ENCODE measurements around the gene DNAAF8. TPM values are rescaled to one million over a fixed set of nuclear protein-coding genes. Genes with fewer than 3 reads are reported as not detected.

Gene DNAAF8
- polyA plus RNA-seq, 2 of the 4 experiments (the other 2 are of a cell fraction): 1.6 TPM

DNA sequence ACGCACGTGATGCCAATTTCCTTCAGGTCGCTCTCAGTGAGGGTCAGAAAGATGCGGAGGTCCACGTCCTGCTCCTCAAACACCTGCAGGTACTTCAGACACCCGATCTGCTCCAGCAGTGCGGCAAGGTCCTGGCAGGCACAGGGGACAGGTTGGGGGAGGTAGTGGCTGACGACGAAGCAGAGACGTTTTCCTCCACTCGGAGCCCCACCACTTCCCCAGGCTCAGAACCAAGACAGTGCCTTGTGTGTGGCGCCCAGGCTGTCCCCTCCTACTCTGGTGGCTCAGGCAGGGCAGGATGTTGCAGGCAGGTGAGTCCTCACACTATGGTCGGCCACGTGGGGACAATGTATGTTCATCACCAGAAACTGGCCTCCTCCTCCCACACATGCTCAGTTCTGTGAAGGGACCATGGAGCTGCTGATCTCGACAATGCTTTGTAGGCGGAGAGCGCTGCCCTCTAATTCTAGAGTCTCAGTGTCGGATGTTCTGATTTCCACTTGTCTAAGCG, 35.2 kb upstream of the DNAAF8 start:
- Histone ChIP-seq H3K9me3 (no peaks in the 10 kb centered on the region), H3K4me3 (no peak overlapping the region), H3K4me2 (no peak overlapping the region), H3K4me1 (0 out of 3 replicates have a peak, but pooled peaks cover 5% of the 10 kb centered on the region), H3K27ac (no peak overlapping the region)
- ATAC-seq (no peak), FAIRE-seq (no peak), DNase-seq (ENCODE audit: low read depth in 1 of 2, low spot score in 1 of 2) (no peak)
- TF ChIP-seq POLR2AphosphoS2 (conservative IDR thresholded peaks at IDR 0.05; ENCODE audit: low read length): no peak
- no peak for TF ChIP-seq HDAC2 (IDR thresholded peaks at IDR 0.05)
- TF ChIP-seq, protein P1, sequence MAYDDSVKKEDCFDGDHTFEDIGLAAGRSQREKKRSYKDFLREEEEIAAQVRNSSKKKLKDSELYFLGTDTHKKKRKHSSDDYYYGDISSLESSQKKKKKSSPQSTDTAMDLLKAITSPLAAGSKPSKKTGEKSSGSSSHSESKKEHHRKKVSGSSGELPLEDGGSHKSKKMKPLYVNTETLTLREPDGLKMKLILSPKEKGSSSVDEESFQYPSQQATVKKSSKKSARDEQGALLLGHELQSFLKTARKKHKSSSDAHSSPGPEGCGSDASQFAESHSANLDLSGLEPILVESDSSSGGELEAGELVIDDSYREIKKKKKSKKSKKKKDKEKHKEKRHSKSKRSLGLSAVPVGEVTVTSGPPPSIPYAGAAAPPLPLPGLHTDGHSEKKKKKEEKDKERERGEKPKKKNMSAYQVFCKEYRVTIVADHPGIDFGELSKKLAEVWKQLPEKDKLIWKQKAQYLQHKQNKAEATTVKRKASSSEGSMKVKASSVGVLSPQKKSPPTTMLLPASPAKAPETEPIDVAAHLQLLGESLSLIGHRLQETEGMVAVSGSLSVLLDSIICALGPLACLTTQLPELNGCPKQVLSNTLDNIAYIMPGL (CRISPR knock-in tag; IDR thresholded peaks at IDR 0.05; ENCODE audit: borderline replicate concordance): no peak
- TF ChIP-seq PHF8 (IDR thresholded peaks at IDR 0.05; ENCODE audit: borderline replicate concordance, low read depth): no peak
- no peak for TF ChIP-seq EHF (CRISPR knock-in tag; IDR thresholded peaks at IDR 0.05)
- TF ChIP-seq HOXB5 (CRISPR knock-in tag; IDR thresholded peaks at IDR 0.05): no peak
- TF ChIP-seq, protein P2, sequence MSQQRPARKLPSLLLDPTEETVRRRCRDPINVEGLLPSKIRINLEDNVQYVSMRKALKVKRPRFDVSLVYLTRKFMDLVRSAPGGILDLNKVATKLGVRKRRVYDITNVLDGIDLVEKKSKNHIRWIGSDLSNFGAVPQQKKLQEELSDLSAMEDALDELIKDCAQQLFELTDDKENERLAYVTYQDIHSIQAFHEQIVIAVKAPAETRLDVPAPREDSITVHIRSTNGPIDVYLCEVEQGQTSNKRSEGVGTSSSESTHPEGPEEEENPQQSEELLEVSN (IDR thresholded peaks at IDR 0.05; ENCODE audit: borderline replicate concordance, low read depth): no peak
- TF ChIP-seq, protein P3, sequence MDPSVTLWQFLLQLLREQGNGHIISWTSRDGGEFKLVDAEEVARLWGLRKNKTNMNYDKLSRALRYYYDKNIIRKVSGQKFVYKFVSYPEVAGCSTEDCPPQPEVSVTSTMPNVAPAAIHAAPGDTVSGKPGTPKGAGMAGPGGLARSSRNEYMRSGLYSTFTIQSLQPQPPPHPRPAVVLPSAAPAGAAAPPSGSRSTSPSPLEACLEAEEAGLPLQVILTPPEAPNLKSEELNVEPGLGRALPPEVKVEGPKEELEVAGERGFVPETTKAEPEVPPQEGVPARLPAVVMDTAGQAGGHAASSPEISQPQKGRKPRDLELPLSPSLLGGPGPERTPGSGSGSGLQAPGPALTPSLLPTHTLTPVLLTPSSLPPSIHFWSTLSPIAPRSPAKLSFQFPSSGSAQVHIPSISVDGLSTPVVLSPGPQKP (IDR thresholded peaks at IDR 0.05; ENCODE audit: low read depth, low read length): no peak
- TF ChIP-seq, protein P4, sequence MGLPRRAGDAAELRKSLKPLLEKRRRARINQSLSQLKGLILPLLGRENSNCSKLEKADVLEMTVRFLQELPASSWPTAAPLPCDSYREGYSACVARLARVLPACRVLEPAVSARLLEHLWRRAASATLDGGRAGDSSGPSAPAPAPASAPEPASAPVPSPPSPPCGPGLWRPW (IDR thresholded peaks at IDR 0.05): no peak
- POLR2A ChIA-PET: interaction anchor here (0.6 to 0.7 kb wide), 2 partner anchors 175 to 255 kb away, joined by 3 to 9 read pairs; no protein-coding TSS in a partner anchor
- CTCF ChIA-PET: interaction anchor here (1.0 to 1.4 kb wide), 2 partner anchors 49 to 258 kb away, joined by 3 read pairs; no protein-coding TSS in a partner anchor
- WGBS (ENCODE audit: missing lambda C conversion rate): 95% methylated on average over 19 of the region's 19 CpGs

DNA sequence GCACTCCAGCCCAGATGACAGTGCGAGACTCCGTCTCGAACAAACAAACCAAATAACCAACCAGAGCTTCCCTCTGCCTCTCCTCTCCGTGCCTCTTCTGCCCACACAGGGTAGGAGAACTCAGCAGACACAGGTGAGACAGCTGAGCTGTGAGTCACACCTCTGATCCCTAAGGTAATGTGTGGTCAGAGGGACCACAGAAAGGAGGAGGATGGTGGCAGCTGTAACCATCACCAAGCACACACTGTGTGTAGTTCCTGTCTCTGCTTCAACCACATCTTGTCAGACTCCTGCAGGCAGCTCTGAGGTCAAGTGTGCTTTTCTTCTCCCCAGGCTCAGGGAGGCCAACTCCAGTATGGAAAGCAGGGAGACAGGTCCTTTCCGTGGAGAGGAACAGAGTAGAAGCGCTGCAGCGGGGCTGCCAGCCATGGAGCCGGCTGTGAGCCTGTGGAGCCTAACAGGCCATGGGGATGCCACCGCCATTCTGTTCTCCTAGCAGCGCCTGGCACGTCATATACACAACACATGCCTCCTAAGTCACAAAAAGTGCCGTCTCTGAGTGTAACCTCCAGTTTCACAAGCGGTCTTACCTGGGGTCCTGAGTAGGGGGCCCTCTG, 33.8 kb upstream of the DNAAF8 start:
- Histone ChIP-seq H3K4me3 (no peak overlapping the region), H3K4me1 (no peaks in the 10 kb centered on the region), H3K4me2 (no peak overlapping the region), H3K27ac (no peak overlapping the region), H3K9me3 (no peaks in the 10 kb centered on the region)
- 96% methylated on average over 13 of the region's 13 CpGs for WGBS (ENCODE audit: missing lambda C conversion rate)
- ATAC-seq (no peak), DNase-seq (ENCODE audit: low read depth in 1 of 2, low spot score in 1 of 2) (no peak), FAIRE-seq (no peak)
- ChIA-PET CTCF (interaction anchor here (1.2 to 1.6 kb wide), 3 partner anchors 36 to 256 kb away, joined by 3 to 6 read pairs (median 3); no protein-coding TSS in a partner anchor), POLR2A (no interaction called here)
- TF ChIP-seq EP300 (IDR thresholded peaks at IDR 0.05) (no peak), ZNF302 (CRISPR knock-in tag; IDR thresholded peaks at IDR 0.05) (no peak), FOXS1 (CRISPR knock-in tag; IDR thresholded peaks at IDR 0.05) (no peak), ZFP36 (IDR thresholded peaks at IDR 0.05; ENCODE audit: borderline replicate concordance, partially characterized antibody) (no peak), NPAS2 (CRISPR knock-in tag; IDR thresholded peaks at IDR 0.05; ENCODE audit: borderline replicate concordance) (no peak)

DNA sequence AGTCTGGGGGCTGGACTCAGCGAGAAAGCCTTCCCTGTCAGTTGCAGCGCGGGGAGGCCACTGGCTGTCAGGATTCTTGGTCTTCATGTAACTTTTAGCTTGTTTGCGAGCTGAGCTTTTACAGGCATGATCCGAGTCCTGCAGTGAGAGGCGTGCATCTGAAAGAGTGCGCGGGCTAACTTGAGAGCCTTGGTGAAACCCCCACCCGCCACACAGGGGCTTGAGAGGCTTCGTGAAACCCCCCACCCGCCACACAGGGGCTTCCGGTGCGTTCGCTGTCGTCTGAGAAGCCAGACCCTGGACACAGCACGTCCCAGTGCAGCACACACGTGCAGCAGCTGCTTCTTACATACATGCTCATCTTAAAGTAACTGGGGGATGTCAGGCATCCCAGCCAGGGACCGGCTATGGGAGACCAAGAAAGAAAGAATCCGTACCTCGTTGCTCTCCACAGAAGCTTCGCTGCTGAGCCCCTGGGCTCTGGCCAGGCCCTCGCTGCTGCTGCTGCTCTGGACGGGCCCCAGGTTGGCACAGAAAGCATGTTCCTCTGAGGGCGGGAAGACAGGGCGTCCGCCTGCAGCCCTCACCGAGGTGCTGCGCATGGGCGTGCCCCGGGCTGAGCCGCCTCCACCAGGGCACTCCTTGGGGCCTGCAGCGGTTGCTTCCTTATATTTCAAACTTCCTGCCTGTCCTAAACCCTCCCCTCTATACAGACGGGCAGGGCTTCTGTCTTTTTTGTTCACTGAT, 33.2 kb upstream of the DNAAF8 start:
- TF ChIP-seq RFX5 (IDR thresholded peaks at IDR 0.05) (no peak), MAFK (IDR thresholded peaks at IDR 0.05; ENCODE audit: partially characterized antibody) (no peak), ZNF302 (CRISPR knock-in tag; IDR thresholded peaks at IDR 0.05) (no peak), EHF (CRISPR knock-in tag; IDR thresholded peaks at IDR 0.05) (no peak), TP53 (CRISPR knock-in tag; IDR thresholded peaks at IDR 0.05) (no peak), MYC (IDR thresholded peaks at IDR 0.05; ENCODE audit: borderline replicate concordance, low read length) (no peak), BHLHE40 (IDR thresholded peaks at IDR 0.05; ENCODE audit: low read depth, low read length) (no peak), NPAS2 (CRISPR knock-in tag; IDR thresholded peaks at IDR 0.05; ENCODE audit: borderline replicate concordance) (no peak), NR3C1 (IDR thresholded peaks at IDR 0.05) (no peak), HOXB5 (CRISPR knock-in tag; IDR thresholded peaks at IDR 0.05) (no peak), CEBPB (IDR thresholded peaks at IDR 0.05) (no peak), HEYL (CRISPR knock-in tag; IDR thresholded peaks at IDR 0.05) (no peak)
- H3K4me3 ChIP-seq: no peak overlapping the region
- WGBS (ENCODE audit: missing lambda C conversion rate): 89% methylated on average over 31 of the region's 33 CpGs
- DNase-seq (ENCODE audit: low read depth in 1 of 2, low spot score in 1 of 2) (no peak), ATAC-seq (no peak), FAIRE-seq (no peak)
- H3K27ac ChIP-seq: no peak overlapping the region
- H3K9me3 ChIP-seq: no peaks in the 10 kb centered on the region
- POLR2A ChIA-PET: no interaction called here
- CTCF ChIA-PET: interaction anchor here (1.2 to 1.6 kb wide), 2 partner anchors 36 to 255 kb away, joined by 3 to 6 read pairs; no protein-coding TSS in a partner anchor
- no peak overlapping the region for H3K4me2 ChIP-seq
- no peaks in the 10 kb centered on the region for H3K4me1 ChIP-seq

Measured in A549 (cell line).